Measurements from ENCODE around the gene LUZP1.
"Not testable (repeated sequence)": the region's sequence is repeated elsewhere in the genome, so short reads cannot be mapped to it uniquely, and the experiment has no call there.

LUZP1 gene

GRCh38 chr1:23168445-23169194, at the start of gene LUZP1:
Gene LUZP1 (minus strand): TSS chr1:23168856.
- peak; percentile 30 for DNase-seq

GRCh38 chr1:23217421-23218115, 48.9 kb upstream of the LUZP1 start, which contains the start of gene HTR1D:
Gene HTR1D (minus strand): TSS chr1:23217502. CDS start chr1:23194219, 23,283 bp downstream.
- DNase-seq = peak; percentile 20

DNA sequence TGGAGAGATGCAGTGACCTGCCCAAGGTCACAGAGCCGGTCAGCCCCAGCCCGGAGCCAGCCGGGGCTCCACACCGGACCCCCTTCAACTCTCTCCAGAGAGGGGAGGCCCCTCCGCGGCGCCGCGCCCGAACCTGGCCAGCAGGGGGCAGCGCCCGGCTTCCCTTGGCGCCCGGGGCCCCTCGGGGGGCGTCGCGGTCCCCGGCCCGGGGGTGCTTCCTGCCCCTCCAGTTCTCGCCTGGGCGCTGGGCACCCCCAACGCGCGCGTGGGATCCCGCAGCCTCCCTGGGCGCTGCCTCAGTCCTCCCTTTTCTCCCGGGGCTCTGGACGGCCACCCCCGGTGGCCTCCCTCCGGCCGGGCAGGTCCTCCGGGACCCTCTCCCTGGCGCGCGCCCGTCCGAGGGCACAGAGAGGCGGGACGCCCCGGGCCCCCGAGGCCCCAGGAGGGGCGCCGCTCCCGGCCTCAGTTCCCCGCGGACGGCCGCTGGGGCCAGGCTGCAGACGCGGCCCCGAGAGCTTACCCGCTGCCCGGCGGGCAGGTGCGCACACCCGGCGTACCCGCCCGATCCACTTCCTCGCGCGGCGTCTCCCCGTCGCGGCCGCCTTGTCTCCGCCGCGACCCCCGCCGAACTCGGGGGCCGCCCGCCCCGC, 48.2 kb upstream of the LUZP1 start:
- no peak for DNase-seq

DNA sequence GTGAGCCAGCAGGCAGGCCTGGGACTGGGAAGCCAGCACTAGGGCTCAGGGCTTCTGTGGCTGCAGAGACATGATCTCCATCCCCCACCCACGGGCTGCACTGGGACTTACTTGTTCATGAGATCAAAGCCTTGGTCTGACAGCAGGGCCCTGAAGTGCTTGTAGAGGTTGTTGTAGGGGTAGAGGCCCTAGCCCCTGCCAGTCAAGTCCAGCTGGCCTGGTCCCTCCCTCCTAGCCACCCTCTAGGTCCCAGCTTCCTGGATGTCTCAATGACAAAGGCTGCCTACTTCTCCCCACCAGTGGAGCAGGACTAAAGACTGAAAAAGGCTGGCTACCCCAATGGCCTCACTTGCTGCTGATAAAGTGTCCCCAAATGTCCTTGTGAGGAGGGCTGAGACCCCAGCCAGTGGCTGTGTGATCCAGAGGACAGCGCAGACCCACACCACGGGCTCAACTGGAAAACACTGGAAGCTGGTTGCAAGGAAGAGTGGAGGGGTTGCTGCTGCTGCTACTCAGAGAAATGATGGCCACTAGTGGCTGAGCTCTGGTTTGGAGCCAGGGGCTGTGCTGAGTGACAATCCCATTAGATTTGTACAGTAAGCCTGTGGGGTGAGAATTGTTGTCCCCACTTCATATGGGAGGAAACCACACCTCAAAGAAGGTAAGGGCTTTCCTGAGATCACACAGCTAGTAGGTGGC, 47.2 kb upstream of the LUZP1 start:
- DNase-seq = no peak

DNA sequence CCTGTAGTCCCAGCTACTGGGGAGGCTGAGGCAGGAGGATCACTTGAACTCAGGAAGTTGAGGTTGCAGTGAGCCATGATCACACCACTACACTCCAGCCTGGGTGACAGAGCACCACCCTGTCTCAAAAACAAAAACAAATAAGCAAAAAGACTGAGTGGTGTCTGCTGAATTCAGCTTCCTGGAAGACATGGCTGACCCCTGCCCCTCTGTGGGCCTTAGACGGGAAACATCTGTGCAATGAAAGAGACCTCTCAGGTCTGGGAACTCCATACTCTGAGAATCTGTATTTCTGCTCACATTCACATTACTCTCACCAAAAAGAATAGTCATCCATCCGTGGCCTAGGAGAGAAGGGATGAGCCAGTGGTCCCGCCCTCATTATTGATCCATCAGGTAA, 46.6 kb upstream of the LUZP1 start:
- no peak for DNase-seq

DNA sequence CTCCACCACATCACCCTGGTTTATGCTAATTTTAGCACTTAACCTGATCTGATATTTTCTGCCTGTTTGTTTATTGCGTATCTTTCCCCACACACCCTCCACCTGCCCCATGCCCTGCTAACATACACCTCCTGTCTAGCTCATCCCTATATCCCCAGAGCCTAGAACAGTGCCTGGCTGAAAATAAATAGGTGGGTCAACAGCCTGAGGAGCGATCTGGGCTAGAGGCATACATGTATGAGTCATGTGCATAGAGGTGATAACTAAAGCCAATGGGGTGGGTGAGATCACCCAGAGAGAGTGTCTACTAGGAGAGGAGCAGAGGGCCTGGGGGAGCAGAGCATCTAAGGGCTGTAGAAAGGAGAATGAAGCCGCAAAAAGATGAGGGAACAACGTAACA, 46.0 kb upstream of the LUZP1 start:
- no peak for DNase-seq

DNA sequence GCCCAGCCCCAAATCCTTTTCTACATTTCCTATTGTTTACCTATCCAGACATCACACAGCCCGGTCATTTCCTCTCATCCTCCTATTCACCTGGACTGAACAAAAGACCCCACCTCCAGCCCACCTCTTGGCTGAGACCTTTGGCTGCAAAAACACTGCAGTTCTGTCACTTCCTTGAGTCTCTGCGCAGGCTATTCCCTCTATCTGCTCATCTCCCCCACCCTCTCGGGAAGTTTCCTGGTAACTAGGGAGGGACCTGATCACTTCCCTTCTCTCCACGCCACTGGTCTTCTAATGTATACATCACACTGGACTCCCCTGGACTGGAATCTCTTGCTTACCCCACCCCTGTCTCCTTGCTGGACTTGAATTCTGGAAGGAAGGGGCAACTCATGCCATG, 43.3 kb upstream of the LUZP1 start:
- DNase-seq = no peak

- DNase-seq = no peak
Measured at GRCh38 chr1:23210963-23211362, 42.3 kb upstream of the LUZP1 start.

DNA sequence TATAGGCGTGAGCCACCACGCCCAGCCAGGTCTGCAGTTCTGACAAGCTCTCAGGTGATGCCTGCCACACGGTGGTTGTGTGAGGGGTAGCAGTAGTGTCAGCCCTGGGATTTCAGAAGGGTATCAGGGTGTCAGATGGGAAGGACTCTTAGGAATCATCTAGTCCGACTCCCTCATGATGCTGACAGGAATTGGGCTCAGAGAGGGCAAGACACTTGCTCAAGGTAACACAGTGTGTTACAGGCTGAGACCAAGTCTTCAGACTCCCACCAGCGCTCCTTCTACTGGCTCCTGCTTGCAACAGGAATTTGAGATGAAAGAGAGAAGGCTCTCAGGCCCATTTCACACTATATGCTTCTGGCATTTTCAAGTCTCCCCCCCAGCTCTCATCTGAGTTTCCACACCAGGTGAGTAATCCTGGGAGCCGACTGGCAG, 41.7 kb upstream of the LUZP1 start:
- peak; percentile 8 for DNase-seq

DNA sequence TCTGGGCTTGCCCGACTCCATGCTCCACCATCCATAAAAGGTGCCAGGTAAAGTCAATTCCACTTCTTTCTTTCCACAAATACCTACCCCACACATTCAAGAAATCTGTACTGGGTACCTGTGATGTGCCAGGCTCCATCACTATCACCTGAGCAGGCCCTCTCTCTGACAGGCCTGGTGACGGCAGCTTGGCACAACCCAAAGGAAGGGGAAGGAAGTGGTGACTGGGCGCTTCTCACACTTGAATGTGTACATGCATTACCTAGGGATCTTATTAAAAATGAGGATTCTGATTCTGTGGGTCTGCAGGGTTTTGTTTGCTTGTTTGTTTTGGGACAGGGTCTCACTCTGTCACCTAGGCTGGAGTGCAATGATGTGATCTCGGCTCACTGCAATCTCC, 41.1 kb upstream of the LUZP1 start:
- DNase-seq = no peak

DNA sequence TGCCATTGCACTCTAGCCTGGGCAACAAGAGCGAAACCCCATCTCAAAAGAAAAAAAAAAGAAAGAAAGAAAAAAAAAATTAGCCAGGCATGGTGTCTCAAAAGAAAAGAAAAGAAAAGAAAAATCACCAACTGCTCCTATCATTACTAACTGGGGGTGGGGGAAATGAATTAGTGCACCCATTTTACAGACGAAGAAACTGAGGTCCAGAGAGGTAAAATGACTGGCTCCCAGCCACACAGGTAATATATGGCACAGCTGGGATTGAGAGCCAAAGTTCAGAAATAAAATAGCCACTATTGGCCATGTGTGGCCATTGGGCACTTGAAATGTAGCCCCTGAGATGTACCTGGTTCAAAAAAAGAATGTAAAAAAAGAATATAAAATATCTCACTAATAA, 39.9 kb upstream of the LUZP1 start:
- no peak for DNase-seq

DNA sequence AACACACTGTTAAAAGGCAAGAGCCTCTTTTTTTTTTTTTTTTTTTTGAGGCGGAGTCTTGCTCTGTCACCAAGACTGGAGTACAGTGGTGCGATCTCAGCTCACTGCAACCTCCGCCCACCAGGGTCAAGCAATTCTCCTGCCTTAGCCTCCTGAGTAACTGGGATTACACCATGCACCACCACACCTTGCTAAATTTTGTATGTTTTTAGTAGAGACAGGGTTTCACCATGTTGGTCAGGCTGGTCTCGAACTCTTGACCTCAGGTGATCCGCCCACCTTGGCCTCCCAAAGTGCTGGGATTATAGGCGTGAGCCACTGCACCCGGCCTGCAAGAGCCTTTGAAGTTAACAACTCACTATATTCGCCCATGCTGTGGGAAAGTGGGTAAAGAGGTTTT, 39.1 kb upstream of the LUZP1 start:
- not testable (repeated sequence) for DNase-seq

- DNase-seq = peak; percentile 79
Measured at GRCh38 chr1:23202263-23202749, 33.6 kb upstream of the LUZP1 start.

GRCh38 chr1:23200883-23201282, 32.2 kb upstream of the LUZP1 start:
- no peak for DNase-seq

- DNase-seq = no peak
Measured at GRCh38 chr1:23198373-23198772, 29.7 kb upstream of the LUZP1 start.

DNA sequence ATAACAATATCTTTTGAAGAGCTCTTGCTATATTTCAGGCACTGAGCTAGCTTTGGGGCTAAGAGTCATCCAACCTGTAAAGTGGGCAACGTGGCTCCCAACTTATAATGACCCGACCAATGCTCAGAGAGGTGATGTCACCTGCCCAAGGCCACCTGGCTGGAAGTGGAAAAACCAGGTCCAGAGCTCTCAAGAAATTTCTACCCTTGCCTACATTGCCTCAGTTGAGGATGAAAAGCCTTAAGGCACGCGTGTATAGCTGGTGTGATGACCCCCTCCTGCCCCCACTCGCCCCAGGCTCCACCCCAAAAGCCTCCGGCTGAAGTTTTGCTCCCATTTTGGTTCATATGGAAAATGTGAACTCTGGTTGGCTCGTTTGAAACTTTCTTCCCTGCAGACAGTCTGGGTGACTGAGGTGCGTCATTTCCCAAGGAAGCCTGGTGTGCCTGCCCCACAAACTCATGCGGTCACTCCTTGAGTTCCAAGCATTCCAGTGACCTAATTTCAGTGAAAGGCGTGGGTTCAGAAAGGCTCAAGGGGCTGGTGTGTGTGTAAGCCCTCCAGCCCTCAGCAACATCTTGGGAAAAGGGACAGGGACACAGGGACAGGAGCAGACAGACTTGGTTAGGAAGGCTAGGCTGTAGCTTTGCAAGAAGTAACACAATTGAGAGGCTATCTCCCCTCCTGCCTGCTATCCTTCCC, 28.1 kb upstream of the LUZP1 start:
- DNase-seq = no peak

DNA sequence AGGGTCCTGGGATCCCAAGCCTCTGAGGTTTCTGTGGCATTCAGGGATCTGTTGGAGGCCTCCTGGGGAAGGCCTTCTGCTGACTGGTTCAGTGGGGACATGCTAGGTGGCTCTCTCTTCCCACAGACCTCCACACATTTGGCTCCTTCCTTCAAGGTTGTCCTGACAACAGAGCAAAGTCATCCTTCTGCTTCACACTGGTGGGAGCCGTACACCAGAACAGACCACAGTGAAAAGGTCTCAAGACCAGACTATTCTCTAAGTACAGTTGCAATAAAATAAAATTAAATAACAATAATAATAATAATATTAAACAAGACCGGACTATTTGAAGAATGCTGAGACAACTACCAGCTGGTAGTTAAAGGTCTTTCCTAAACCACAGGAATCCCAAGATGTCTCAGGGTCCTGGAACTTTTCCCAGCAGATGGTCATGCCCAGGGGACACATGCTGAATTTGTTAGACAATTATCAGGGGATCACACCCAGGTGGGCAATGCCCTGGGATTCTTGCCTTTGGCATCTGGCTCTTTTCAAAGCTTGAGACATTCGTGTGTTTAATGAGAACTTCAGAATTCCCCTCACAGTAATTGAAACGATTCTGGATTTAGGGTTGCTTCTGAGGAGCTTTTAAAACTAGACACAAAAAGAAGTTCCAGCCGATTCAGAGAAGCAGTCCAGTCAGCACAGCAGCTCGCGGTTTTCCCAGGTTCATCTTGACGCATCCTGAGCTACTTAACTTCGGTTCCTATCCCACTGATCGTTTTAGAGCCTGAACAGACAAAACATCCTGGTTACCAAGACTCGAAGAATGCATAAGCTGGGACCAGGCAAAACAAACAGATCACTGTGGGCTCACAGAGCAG, 25.7 kb upstream of the LUZP1 start:
- DNase-seq = no peak

- no peak for DNase-seq
Measured at GRCh38 chr1:23193391-23194118, 24.9 kb upstream of the LUZP1 start.

DNA sequence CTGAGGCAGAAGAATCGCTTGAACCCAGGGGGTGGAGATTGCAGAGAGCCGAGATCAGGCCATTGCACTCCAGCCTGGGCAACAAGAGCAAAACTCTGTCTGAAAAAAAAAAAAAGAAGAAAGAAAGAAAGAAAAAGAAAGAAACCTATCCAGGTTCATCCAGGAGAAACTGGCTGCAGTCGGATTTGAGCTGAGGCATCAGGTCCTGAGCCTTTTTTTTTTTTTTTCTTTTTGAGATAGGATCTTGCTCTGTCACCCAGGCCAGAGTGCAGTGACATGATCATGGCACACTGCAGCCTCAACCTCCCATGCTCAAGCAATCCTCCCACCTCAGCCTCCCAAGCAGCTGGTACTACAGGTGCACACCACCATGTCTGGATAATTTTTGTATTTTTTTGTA, 22.5 kb upstream of the LUZP1 start:
- DNase-seq = no peak

GRCh38 chr1:23188936-23189452, 20.3 kb upstream of the LUZP1 start:
- DNase-seq = not testable (repeated sequence)
